GM12878 (cell line): ENCODE data around the gene CD209. TPM values are rescaled to one million over a fixed set of nuclear protein-coding genes. Genes with fewer than 3 reads are reported as not detected.

Experiments
- ATAC-seq: fragments of 200-7000 bp; cut with Tn5 transposase; 3 replicates; pipeline ENCODE4 v1.9.1; 2020; ENCODE audit warnings: mild to moderate bottlenecking, moderate library complexity
- Bru-seq: library from RNA; stranded (reverse); fragments of 400-500 nt; gene quantifications from one replicate; lab custom pipeline; 2021; lab: Mats Ljungman, UMichigan
- BruChase-seq, 2 experiments: library from RNA; stranded (reverse); fragments of 400-500 nt; gene quantifications; one replicate each; lab custom pipeline; 2021; lab: Mats Ljungman, UMichigan
- BruUV-seq: library from RNA; stranded (reverse); fragments of 400-500 nt; replicated peaks from 2 replicates; lab custom pipeline; 2021; lab: Mats Ljungman, UMichigan
- CTCF ChIA-PET: fragments of 300-600 bp; sonication (Branson Sonifier 250); formaldehyde crosslinking; extraction: SDS; loops from one replicate; lab custom pipeline; 2021; ENCODE audit warnings: inconsistent platforms; lab: Yijun Ruan, JAX
- POLR2A ChIA-PET: fragments of 350-600 bp; formaldehyde crosslinking; extraction: SDS; loops from one replicate; lab custom pipeline; 2021; ENCODE audit warnings: inconsistent platforms; lab: Charles Lee
- RAD21 ChIA-PET: fragments of 300-600 bp; sonication (Branson Sonifier 250); formaldehyde crosslinking; loops from one replicate; lab custom pipeline; 2023; ENCODE audit warnings: antibody characterized with exemption; ENCODE audit not compliant: unreplicated experiment; lab: Charles Lee
- SMC1A ChIA-PET: fragments of 300-600 bp; sonication (Branson Sonifier 250); formaldehyde crosslinking; loops from one replicate; lab custom pipeline; 2023; ENCODE audit not compliant: unreplicated experiment, uncharacterized antibody; lab: Charles Lee
- DNase-seq: peaks from one replicate; pipeline ENCODE4 v3.0.0-alpha.2; 2011; ENCODE audit warnings: low read depth, low spot score
- FAIRE-seq: peaks from 3 replicates; lab custom pipeline; 2011; peaks lifted over from hg19 to GRCh38; lab: Jason Lieb, UNC
- H2AFZ ChIP-seq: 2 replicates; pipeline ENCODE4 v1.6.0; 2011; ENCODE audit warnings: low read depth, low read length, control low read depth; ENCODE audit not compliant: control insufficient read depth
- H3K27ac ChIP-seq: 2 replicates; pipeline ENCODE4 v1.5.1; 2011; ENCODE audit warnings: control low read depth; ENCODE audit not compliant: control insufficient read depth, insufficient read depth
- H3K27me3 ChIP-seq, 2 experiments: replicated peaks in 1 of 2; 2 replicates each; pipeline versions ENCODE4 v1.6.0 to v1.6.1; 2011; ENCODE audit warnings: low read length in 1 of 2; ENCODE audit not compliant: control insufficient read depth in 2 of 2, insufficient read depth in 2 of 2
- H3K36me3 ChIP-seq, 2 experiments: 2 replicates each; pipeline ENCODE4 v1.5.1; 2011; ENCODE audit warnings: low read length in 1 of 2; ENCODE audit not compliant: control insufficient read depth in 2 of 2, insufficient read depth in 2 of 2
- H3K4me1 ChIP-seq: 2 replicates; pipeline ENCODE4 v1.6.1; 2011; ENCODE audit warnings: mild to moderate bottlenecking, low read length, moderate library complexity, mixed read lengths; ENCODE audit not compliant: control insufficient read depth, insufficient read depth
- H3K4me2 ChIP-seq: 2 replicates; pipeline ENCODE4 v1.6.0; 2011; ENCODE audit warnings: control low read depth; ENCODE audit not compliant: control insufficient read depth, insufficient read depth
- H3K4me3 ChIP-seq: fragments of 200-600 bp; sonication (generic); 2 replicates; pipeline ENCODE4 v1.5.1; 2016
- H3K79me2 ChIP-seq: 2 replicates; pipeline ENCODE4 v1.6.0; 2011; ENCODE audit warnings: low read length; ENCODE audit not compliant: control insufficient read depth, insufficient read depth
- H3K9ac ChIP-seq: 2 replicates; pipeline ENCODE4 v1.8.0; 2011; ENCODE audit warnings: low read length, control low read depth, mixed read lengths; ENCODE audit not compliant: control insufficient read depth, insufficient read depth
- H3K9me3 ChIP-seq: replicated peaks from 3 replicates; pipeline ENCODE4 v1.5.1; 2011; ENCODE audit warnings: mild to moderate bottlenecking, low read length; ENCODE audit not compliant: control insufficient read depth, insufficient read depth
- H4K20me1 ChIP-seq: 2 replicates; pipeline ENCODE4 v1.6.0; 2011; ENCODE audit not compliant: control insufficient read depth, insufficient read depth
- EED ChIP-seq: sonication (generic); IDR thresholded peaks from 2 replicates; pipeline ENCODE4 v1.6.1; 2016; ENCODE audit warnings: antibody characterized with exemption, low read depth
- NFYB ChIP-seq: IDR thresholded peaks from 2 replicates; pipeline ENCODE4 v1.6.1; 2011; ENCODE audit warnings: low read depth, mild to moderate bottlenecking, low read length, improper control_type of control experiment, moderate library complexity; ENCODE audit not compliant: insufficient read depth
- PAX8 ChIP-seq: fragments of 450-650 bp; IDR thresholded peaks from 2 replicates; pipeline ENCODE4 v1.6.1; 2017; ENCODE audit warnings: mild to moderate bottlenecking, moderate library complexity
- POLR2AphosphoS2 ChIP-seq: IDR thresholded peaks from 2 replicates; pipeline ENCODE4 v1.6.1; 2011; ENCODE audit warnings: low read depth, mild to moderate bottlenecking, low read length, improper control_type of control experiment, moderate library complexity
- SIN3A ChIP-seq: IDR thresholded peaks from 2 replicates; pipeline ENCODE4 v1.6.1; 2012; ENCODE audit warnings: low read depth, low read length, improper control_type of control experiment
- SUPT20H ChIP-seq: IDR thresholded peaks from 2 replicates; pipeline ENCODE4 v1.6.1; 2011; ENCODE audit warnings: low read depth, mild to moderate bottlenecking, low read length, moderate library complexity, borderline replicate concordance; ENCODE audit not compliant: control insufficient read depth
- SUZ12 ChIP-seq: fragments of 200-600 bp; sonication (generic); IDR thresholded peaks from one replicate; pipeline ENCODE4 v1.6.1; 2018; ENCODE audit warnings: antibody characterized with exemption, mild to moderate bottlenecking; ENCODE audit not compliant: unreplicated experiment
- WGBS: methylation state at CpG from one replicate; pipeline ENCODE4 v1.1.6; 2016; ENCODE audit warnings: low lambda C conversion rate; ENCODE audit not compliant: insufficient replicate concordance, insufficient coverage; ENCODE audit errors: missing lambda C conversion rate; 5-methylcytosine and 5-hydroxymethylcytosine counted together
- in situ Hi-C: fragments of 300-500 bp; cut with MboI; formaldehyde crosslinking; loops from 9 replicates; pipeline ENCODE4 v1.14.3; 2018; ENCODE audit warnings: mixed read lengths
- intact Hi-C: fragments of 100-400 bp; cut with micrococcal nuclease; formaldehyde crosslinking; loops from one replicate; pipeline ENCODE4 v1.14.2; 2022; ENCODE audit not compliant: unreplicated experiment
- long read RNA-seq, 2 experiments: library from polyadenylated mRNA; unstranded; transcript quantifications; one replicate each; pipeline ENCODE4 v2.0.0, GENCODE V29; 2019 to 2020
- polyA minus RNA-seq, 3 experiments: library from RNA; depleted of rRNA, polyadenylated mRNA; stranded (reverse); fragments of >200 nt; gene quantifications; 2 replicates each; pipeline ENCODE4 v1.2.3, GENCODE V29; 2011
- polyA plus RNA-seq, 11 experiments: library from polyadenylated mRNA; depleted of rRNA in 4 of 11; unstranded in 6 of 11; stranded (reverse) in 5 of 11; fragments of >200 nt; fragmentation: Nextera tagmentation in 4 of 11; fragmentation: Illumina TruSeq in 1 of 11; extraction: Ambion mirVana in 4 of 11; extraction: Trizol in 1 of 11; gene quantifications; 1 replicate in 1 of 11; 2 replicates in 10 of 11; pipeline versions ENCODE4 v1.2.1 to v1.2.3, GENCODE V29; 2011 to 2016; ENCODE audit warnings: inconsistent platforms in 2 of 11, missing spikeins in 2 of 11, low read depth in 1 of 11
- total RNA-seq, 4 experiments: library from RNA; depleted of rRNA in 3 of 4; stranded (reverse); fragments of >200 nt in 3 of 4; fragmentation: Illumina TruSeq in 1 of 4; extraction: Trizol in 1 of 4; gene quantifications; 2 replicates each; pipeline versions ENCODE4 v1.2.1 to v1.2.3, GENCODE V29; 2013 to 2021
- TF ChIP-seq, protein P1 (sequence below): fragments of 450-650 bp; IDR thresholded peaks from 2 replicates; pipeline ENCODE4 v1.6.1; 2017; ENCODE audit warnings: mild to moderate bottlenecking
- TF ChIP-seq, protein P2 (sequence below): fragments of 450-650 bp; IDR thresholded peaks from 2 replicates; pipeline ENCODE4 v1.6.1; 2018; ENCODE audit warnings: mild to moderate bottlenecking, low read depth, moderate library complexity; ENCODE audit not compliant: partially characterized antibody

Gene CD209, protein sequence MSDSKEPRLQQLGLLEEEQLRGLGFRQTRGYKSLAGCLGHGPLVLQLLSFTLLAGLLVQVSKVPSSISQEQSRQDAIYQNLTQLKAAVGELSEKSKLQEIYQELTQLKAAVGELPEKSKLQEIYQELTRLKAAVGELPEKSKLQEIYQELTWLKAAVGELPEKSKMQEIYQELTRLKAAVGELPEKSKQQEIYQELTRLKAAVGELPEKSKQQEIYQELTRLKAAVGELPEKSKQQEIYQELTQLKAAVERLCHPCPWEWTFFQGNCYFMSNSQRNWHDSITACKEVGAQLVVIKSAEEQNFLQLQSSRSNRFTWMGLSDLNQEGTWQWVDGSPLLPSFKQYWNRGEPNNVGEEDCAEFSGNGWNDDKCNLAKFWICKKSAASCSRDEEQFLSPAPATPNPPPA
- total RNA-seq (2013; cell fraction: nucleolus; rRNA removed) = not detected in 2 replicates
- total RNA-seq (2014; rRNA removed) (0.05 and 0.11 TPM in 2 replicates), total RNA-seq (2014; rRNA removed; fragmentation: Illumina TruSeq; extraction: Trizol) (0.05 TPM in 1 of 2 replicates, not detected in the other), total RNA-seq (2021) (0.16 and 0.21 TPM in 2 replicates), polyA plus RNA-seq (2011; rRNA removed) (not detected in 2 replicates), polyA plus RNA-seq (2014; fragmentation: Illumina TruSeq; extraction: Trizol) (0.06 and 0.12 TPM in 2 replicates), polyA plus RNA-seq (2014; fragmentation: Nextera tagmentation; extraction: Ambion mirVana) (under 1 TPM; 0.04 to 0.10 TPM), polyA plus RNA-seq (2014; rRNA removed) (0.04 and 0.05 TPM in 2 replicates), polyA plus RNA-seq (2016; fragmentation: Nextera tagmentation; extraction: Ambion mirVana) (under 1 TPM in 1 of 2 experiments, not detected in 1; 0.08 TPM), polyA minus RNA-seq (2011; rRNA and poly(A)+ RNA removed) (not detected in 2 replicates), Bru-seq, nascent RNA (not detected), BruChase-seq, experiment 1, labeled RNA remaining after a 6-hour chase (percentile 15 among the genes with signal in this experiment), BruChase-seq, experiment 2, labeled RNA remaining after a 2-hour chase (percentile 9 among the genes with signal in this experiment)
- polyA plus RNA-seq (2011; ENCODE audit: low read depth) = not detected
- polyA plus RNA-seq (2011; cell fraction: cytosol; rRNA removed) = not detected in 2 replicates
- polyA plus RNA-seq (2011; cell fraction: nucleus; rRNA removed) = not detected in 2 replicates
- 0.08 TPM in 1 of 2 replicates, not detected in the other for polyA plus RNA-seq (2012)
- polyA minus RNA-seq (2011; cell fraction: cytosol; rRNA and poly(A)+ RNA removed) = not detected in 2 replicates
- not detected in 2 replicates for polyA minus RNA-seq (2011; cell fraction: nucleus; rRNA and poly(A)+ RNA removed)
- long read RNA-seq, experiment 1 = 0 reads
- long read RNA-seq, experiment 2 = 0 reads

DNA sequence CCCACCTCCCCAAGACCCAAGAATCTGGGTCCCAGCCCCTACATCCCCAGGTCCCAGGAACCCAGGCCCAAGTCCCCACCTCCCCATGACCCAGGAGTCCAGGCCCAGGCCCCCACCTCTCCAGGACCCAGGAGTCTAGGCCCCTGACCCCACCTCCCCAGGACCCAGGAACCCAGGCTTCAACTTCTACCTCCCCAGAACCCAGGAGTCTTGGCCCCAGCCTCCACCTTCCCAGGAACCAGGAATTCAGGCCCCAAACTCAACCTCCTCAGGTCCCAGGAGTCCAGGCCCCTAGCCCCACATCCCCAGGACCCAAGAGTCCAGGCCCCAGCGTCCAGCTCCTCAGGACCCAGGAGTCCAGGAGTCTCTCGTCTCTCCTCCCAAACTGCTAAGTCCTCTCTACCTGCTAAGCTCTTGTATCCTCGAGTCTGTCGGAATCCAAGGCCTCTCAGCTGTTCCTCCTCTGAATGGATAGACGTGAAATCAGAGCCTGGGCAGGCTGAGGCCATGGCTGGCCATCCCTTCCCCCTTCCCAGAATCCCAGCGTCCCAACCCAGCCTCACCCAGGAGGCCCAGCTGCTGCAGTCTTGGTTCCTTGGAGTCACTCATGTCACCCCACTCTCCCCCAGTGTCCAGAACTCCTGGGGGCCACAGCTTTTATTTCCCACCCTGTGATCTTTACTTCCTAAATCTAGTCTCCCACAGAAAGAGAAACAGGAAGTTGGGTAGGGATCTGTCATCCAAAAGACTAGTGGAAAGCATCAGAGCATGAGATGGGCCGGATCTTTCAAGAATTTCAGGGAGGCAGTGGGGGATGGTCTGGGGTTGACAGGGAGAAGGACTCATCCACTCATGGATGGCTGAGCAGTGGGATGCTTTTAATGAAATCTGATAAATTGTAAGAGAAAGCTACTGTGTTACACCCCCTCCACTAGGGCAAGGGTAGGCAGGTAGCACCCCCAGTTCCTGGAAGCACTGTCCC is at the start of gene CD209:
TSS of gene CD209 (minus strand) at position 632 of the 982 bp plus-strand sequence. CDS start at position 609, 23 bp downstream.
- POLR2A ChIA-PET = no interaction called here

More for the DNA sequence above, at the start of gene CD209:
- TF ChIP-seq, protein P1, sequence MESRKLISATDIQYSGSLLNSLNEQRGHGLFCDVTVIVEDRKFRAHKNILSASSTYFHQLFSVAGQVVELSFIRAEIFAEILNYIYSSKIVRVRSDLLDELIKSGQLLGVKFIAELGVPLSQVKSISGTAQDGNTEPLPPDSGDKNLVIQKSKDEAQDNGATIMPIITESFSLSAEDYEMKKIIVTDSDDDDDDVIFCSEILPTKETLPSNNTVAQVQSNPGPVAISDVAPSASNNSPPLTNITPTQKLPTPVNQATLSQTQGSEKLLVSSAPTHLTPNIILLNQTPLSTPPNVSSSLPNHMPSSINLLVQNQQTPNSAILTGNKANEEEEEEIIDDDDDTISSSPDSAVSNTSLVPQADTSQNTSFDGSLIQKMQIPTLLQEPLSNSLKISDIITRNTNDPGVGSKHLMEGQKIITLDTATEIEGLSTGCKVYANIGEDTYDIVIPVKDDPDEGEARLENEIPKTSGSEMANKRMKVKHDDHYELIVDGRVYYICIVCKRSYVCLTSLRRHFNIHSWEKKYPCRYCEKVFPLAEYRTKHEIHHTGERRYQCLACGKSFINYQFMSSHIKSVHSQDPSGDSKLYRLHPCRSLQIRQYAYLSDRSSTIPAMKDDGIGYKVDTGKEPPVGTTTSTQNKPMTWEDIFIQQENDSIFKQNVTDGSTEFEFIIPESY = no peak
- TF ChIP-seq NFYB = no peak
- TF ChIP-seq EED = peak; percentile 13; the same call in 1 of the 2 replicates
- TF ChIP-seq SIN3A = no peak
- no peak for TF ChIP-seq SUPT20H
- no peak for TF ChIP-seq POLR2AphosphoS2
- TF ChIP-seq SUZ12 = no peak
- no peak for TF ChIP-seq PAX8
- TF ChIP-seq, protein P2, sequence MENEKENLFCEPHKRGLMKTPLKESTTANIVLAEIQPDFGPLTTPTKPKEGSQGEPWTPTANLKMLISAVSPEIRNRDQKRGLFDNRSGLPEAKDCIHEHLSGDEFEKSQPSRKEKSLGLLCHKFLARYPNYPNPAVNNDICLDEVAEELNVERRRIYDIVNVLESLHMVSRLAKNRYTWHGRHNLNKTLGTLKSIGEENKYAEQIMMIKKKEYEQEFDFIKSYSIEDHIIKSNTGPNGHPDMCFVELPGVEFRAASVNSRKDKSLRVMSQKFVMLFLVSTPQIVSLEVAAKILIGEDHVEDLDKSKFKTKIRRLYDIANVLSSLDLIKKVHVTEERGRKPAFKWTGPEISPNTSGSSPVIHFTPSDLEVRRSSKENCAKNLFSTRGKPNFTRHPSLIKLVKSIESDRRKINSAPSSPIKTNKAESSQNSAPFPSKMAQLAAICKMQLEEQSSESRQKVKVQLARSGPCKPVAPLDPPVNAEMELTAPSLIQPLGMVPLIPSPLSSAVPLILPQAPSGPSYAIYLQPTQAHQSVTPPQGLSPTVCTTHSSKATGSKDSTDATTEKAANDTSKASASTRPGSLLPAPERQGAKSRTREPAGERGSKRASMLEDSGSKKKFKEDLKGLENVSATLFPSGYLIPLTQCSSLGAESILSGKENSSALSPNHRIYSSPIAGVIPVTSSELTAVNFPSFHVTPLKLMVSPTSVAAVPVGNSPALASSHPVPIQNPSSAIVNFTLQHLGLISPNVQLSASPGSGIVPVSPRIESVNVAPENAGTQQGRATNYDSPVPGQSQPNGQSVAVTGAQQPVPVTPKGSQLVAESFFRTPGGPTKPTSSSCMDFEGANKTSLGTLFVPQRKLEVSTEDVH = no peak
- Histone ChIP-seq H3K4me1 (peaks cover 33% of the 10 kb centered on the region), H3K9ac (no peak within 1 kb of the TSS), H3K4me3 (no peak within 1 kb of the TSS), H3K9me3 (peaks cover 6% of the 10 kb centered on the region; the same call in 2 of the 3 replicates), H4K20me1 (no peaks in the 10 kb centered on the region), H3K27me3 (no peaks in the 10 kb centered on the region), H3K4me2 (no peak within 1 kb of the TSS), H3K36me3 (no peaks in the 10 kb centered on the region), H3K27ac (no peak within 1 kb of the TSS), H2AFZ (no peak within 1 kb of the TSS), H3K79me2 (no peaks in the 10 kb centered on the region)
- CTCF ChIA-PET = interaction anchor here (0.7 to 1.7 kb wide), 2 partner anchors 67 to 803 kb away, joined by 3 to 7 read pairs; partner anchors contain the start of gene TRAPPC5
- SMC1A ChIA-PET = interaction anchor here (1.0 to 1.4 kb wide), 3 partner anchors 17 to 53 kb away, joined by 3 to 5 read pairs (median 3); no protein-coding TSS in a partner anchor
- 58% methylated on average over 7 of the region's 7 CpGs for WGBS
- no TSS peak for BruUV-seq
- RAD21 ChIA-PET = no interaction called here
- FAIRE-seq (no peak), ATAC-seq (no peak), DNase-seq (no peak)
- intact Hi-C loops (no loop called here), in situ Hi-C loops (no loop called here)
